ENCODE measurements around the gene SOCS3. TPM values are rescaled to one million over a fixed set of nuclear protein-coding genes. Genes with fewer than 3 reads are reported as not detected.

SOCS3 gene
- total and polyA plus RNA-seq, 5 donors, result 6.6 to 52.6 (median 12.0) TPM

GRCh38 chr17:78366109-78366848 is 6.4 kb upstream of the SOCS3 start:
- ATAC-seq, result peak; percentile 27 to 29
- Histone ChIP-seq H3K27me3 (ENCODE audit: control insufficient read depth, insufficient read depth) (no peaks in the 10 kb centered on the region), H3K9me3 (ENCODE audit: control insufficient read depth, low read length) (no peaks in the 10 kb centered on the region), H3K4me3 (ENCODE audit: low read length) (no peak overlapping the region), H3K27ac (ENCODE audit: low read length) (peak overlapping the region; percentile 59), H3K4me1 (ENCODE audit: control insufficient read depth, insufficient read depth, low read length) (no peaks in the 10 kb centered on the region)
- intact Hi-C loops (cut with DNase I), result loop anchor here in 1 of 4 donors (5.0 kb wide), 1 partner anchor 79 kb away; no protein-coding TSS in a partner anchor
- peak in 2 of 3 donors; percentile 52 to 68 for DNase-seq
- WGBS, result 66% methylated on average over 18 of the region's 18 CpGs

- peak overlapping the region; percentile 59 for H3K27ac ChIP-seq (ENCODE audit: low read length)
- H3K4me3 ChIP-seq (ENCODE audit: low read length), result no peak overlapping the region
- DNase-seq (peak in 2 of 3 donors; percentile 69), ATAC-seq (peak; percentile 17 to 58)
- H3K27me3 ChIP-seq (ENCODE audit: control insufficient read depth, insufficient read depth), result no peaks in the 10 kb centered on the region
- 50% methylated on average over 16 of the region's 16 CpGs for WGBS
- H3K9me3 ChIP-seq (ENCODE audit: control insufficient read depth, low read length), result no peaks in the 10 kb centered on the region
- no peaks in the 10 kb centered on the region for H3K4me1 ChIP-seq (ENCODE audit: control insufficient read depth, insufficient read depth, low read length)
- intact Hi-C loops (cut with DNase I), result loop anchor here in 1 of 4 donors (5.0 kb wide), 1 partner anchor 78 kb away; no protein-coding TSS in a partner anchor
These were observed 5.8 kb upstream of the SOCS3 start for GRCh38 chr17:78365561-78366108.

- Histone ChIP-seq H3K27ac (ENCODE audit: low read length) (no peak overlapping the region), H3K4me3 (ENCODE audit: low read length) (no peak overlapping the region), H3K27me3 (ENCODE audit: control insufficient read depth, insufficient read depth) (no peaks in the 10 kb centered on the region), H3K4me1 (ENCODE audit: control insufficient read depth, insufficient read depth, low read length) (no peaks in the 10 kb centered on the region), H3K9me3 (ENCODE audit: control insufficient read depth, low read length) (no peaks in the 10 kb centered on the region)
- intact Hi-C loops (cut with DNase I), result loop anchor here in 3 of 4 donors (5.0 kb wide), 3 partner anchors 58 to 77 kb away; no protein-coding TSS in a partner anchor
- DNase-seq, result peak in 2 of 3 donors; percentile 61 to 62
- no peak for ATAC-seq
- WGBS, result 76% methylated on average over 26 of the region's 26 CpGs
These were observed 4.8 kb upstream of the SOCS3 start for GRCh38 chr17:78364436-78365281.

- intact Hi-C loops (cut with DNase I), result loop anchor here in 2 of 4 donors (5.0 kb wide), 2 partner anchors 60 to 70 kb away; no protein-coding TSS in a partner anchor
- 82% methylated on average over 7 of the region's 7 CpGs for WGBS
- DNase-seq (peak in 1 of 3 donors; percentile 22), ATAC-seq (no peak)
- Histone ChIP-seq H3K9me3 (ENCODE audit: control insufficient read depth, low read length) (no peaks in the 10 kb centered on the region), H3K4me1 (ENCODE audit: control insufficient read depth, insufficient read depth, low read length) (peaks cover 4% of the 10 kb centered on the region), H3K4me3 (ENCODE audit: low read length) (no peak overlapping the region), H3K27ac (ENCODE audit: low read length) (no peak overlapping the region), H3K27me3 (ENCODE audit: control insufficient read depth, insufficient read depth) (no peaks in the 10 kb centered on the region)
These were observed 2.8 kb upstream of the SOCS3 start for GRCh38 chr17:78362671-78363070.

GRCh38 chr17:78362232-78362631 is 2.4 kb upstream of the SOCS3 start:
- no peak overlapping the region for H3K27ac ChIP-seq (ENCODE audit: low read length)
- no peaks in the 10 kb centered on the region for H3K27me3 ChIP-seq (ENCODE audit: control insufficient read depth, insufficient read depth)
- ATAC-seq (no peak), DNase-seq (peak in 1 of 3 donors; percentile 3)
- WGBS, result 97% methylated on average over 5 of the region's 5 CpGs
- H3K4me3 ChIP-seq (ENCODE audit: low read length), result no peak overlapping the region
- no peaks in the 10 kb centered on the region for H3K9me3 ChIP-seq (ENCODE audit: control insufficient read depth, low read length)
- H3K4me1 ChIP-seq (ENCODE audit: control insufficient read depth, insufficient read depth, low read length), result peaks cover 7% of the 10 kb centered on the region
- intact Hi-C loops (cut with DNase I), result loop anchor here in 2 of 4 donors (5.0 kb wide), 2 partner anchors 60 to 70 kb away; no protein-coding TSS in a partner anchor

- ATAC-seq (no peak), DNase-seq (peak in 2 of 3 donors; percentile 37 to 47)
- WGBS, result 60% methylated on average over 12 of the region's 12 CpGs
- Histone ChIP-seq H3K4me3 (ENCODE audit: low read length) (no peak overlapping the region), H3K9me3 (ENCODE audit: control insufficient read depth, low read length) (no peaks in the 10 kb centered on the region), H3K27ac (ENCODE audit: low read length) (no peak overlapping the region), H3K4me1 (ENCODE audit: control insufficient read depth, insufficient read depth, low read length) (peaks cover 7% of the 10 kb centered on the region), H3K27me3 (ENCODE audit: control insufficient read depth, insufficient read depth) (no peaks in the 10 kb centered on the region)
- intact Hi-C loops (cut with DNase I), result loop anchor here (2.0 to 5.0 kb wide), 4 partner anchors 60 to 69 kb away; no protein-coding TSS in a partner anchor
These were observed 1.4 kb upstream of the SOCS3 start for GRCh38 chr17:78361225-78361701.

GRCh38 chr17:78360371-78361224 is 721 bp upstream of the SOCS3 start:
- Histone ChIP-seq H3K4me3 (ENCODE audit: low read length) (peak overlapping the region; percentile 64), H3K4me1 (ENCODE audit: control insufficient read depth, insufficient read depth, low read length) (peaks cover 9% of the 10 kb centered on the region), H3K9me3 (ENCODE audit: control insufficient read depth, low read length) (no peaks in the 10 kb centered on the region), H3K27me3 (ENCODE audit: control insufficient read depth, insufficient read depth) (no peaks in the 10 kb centered on the region), H3K27ac (ENCODE audit: low read length) (peak overlapping the region; percentile 25)
- ATAC-seq, result peak; percentile 75 to 79
- intact Hi-C loops (cut with DNase I), result loop anchor here (2.0 to 5.0 kb wide), 4 partner anchors 60 to 68 kb away; no protein-coding TSS in a partner anchor
- DNase-seq, result peak; percentile 93 to 98 (median 98)
- WGBS, result 2% methylated on average over 49 of the region's 49 CpGs

GRCh38 chr17:78359321-78359996 is 418 bp downstream of the SOCS3 start:
- ATAC-seq (peak; percentile 2 to 5), DNase-seq (peak in 2 of 3 donors; percentile 67 to 75)
- under 1% methylated on average over 70 of the region's 70 CpGs for WGBS
- Histone ChIP-seq H3K4me3 (ENCODE audit: low read length) (peak overlapping the region; percentile 64), H3K27me3 (ENCODE audit: control insufficient read depth, insufficient read depth) (no peaks in the 10 kb centered on the region), H3K9me3 (ENCODE audit: control insufficient read depth, low read length) (no peaks in the 10 kb centered on the region), H3K27ac (ENCODE audit: low read length) (peak overlapping the region; percentile 87), H3K4me1 (ENCODE audit: control insufficient read depth, insufficient read depth, low read length) (peaks cover 9% of the 10 kb centered on the region)
- intact Hi-C loops (cut with DNase I), result loop anchor here in 1 of 4 donors (5.0 kb wide), 1 partner anchor 67 kb away; no protein-coding TSS in a partner anchor

GRCh38 chr17:78358538-78359320 is 1.1 kb downstream of the SOCS3 start:
- no peaks in the 10 kb centered on the region for H3K9me3 ChIP-seq (ENCODE audit: control insufficient read depth, low read length)
- peak overlapping the region; percentile 64 for H3K4me3 ChIP-seq (ENCODE audit: low read length)
- H3K4me1 ChIP-seq (ENCODE audit: control insufficient read depth, insufficient read depth, low read length), result peaks cover 12% of the 10 kb centered on the region
- H3K27me3 ChIP-seq (ENCODE audit: control insufficient read depth, insufficient read depth), result no peaks in the 10 kb centered on the region
- peak overlapping the region; percentile 87 for H3K27ac ChIP-seq (ENCODE audit: low read length)
- ATAC-seq (no peak), DNase-seq (peak in 2 of 3 donors; percentile 75 to 76)
- 24% methylated on average over 72 of the region's 72 CpGs for WGBS
- intact Hi-C loops (cut with DNase I), result loop anchor here in 1 of 4 donors (5.0 kb wide), 1 partner anchor 66 kb away; no protein-coding TSS in a partner anchor

All from right cardiac atrium (tissue), 5 donors.